Measurements from ENCODE around the gene OCA2.

Gene OCA2

DNA sequence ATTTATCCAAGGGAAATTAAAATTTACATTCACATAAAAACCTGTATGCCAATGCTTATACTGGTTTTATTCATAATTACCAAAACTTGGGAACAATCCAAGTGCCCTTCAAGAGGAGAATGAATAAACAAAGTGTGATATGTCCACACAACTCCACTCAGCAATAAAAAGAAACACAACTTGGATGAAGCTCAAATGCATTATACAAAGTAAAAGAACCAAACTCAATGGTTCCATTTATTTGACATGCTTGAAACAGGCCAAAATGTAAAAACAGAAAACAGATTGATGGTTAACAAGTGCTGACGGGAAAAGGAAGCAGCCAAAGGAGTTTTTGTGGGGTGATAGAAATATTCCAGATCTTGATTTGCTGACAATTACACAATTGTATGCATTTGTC is 23.5 kb downstream of the OCA2 start:
- peak in 1 of 3 experiments; percentile 22 for DNase-seq

- no peak for DNase-seq
These were observed 30.2 kb downstream of the OCA2 start for GRCh38 chr15:28068930-28069329.

DNA sequence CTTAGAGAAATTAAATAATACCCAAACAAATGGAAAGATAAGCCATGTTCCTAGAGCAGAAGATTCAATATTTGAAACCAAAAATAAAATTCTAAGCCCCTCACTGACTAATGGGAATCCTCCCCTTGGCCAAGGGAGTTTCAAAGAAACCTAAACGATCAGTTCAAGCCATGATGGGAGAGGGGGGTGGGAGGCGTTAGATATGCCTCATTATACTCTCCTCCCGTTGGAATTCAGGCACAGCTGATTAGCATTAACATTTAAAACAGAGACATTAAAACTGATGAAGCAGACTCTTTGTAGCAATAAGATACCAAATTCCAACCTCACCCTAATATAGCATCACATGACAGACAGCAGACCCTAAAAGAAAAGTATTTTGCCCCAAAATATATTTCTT is 32.9 kb downstream of the OCA2 start:
- DNase-seq, result no peak

GRCh38 chr15:28060005-28060404 is 39.1 kb downstream of the OCA2 start:
- peak in 2 of 3 experiments; percentile 4 to 21 for DNase-seq

- no peak for DNase-seq
These were observed 41.0 kb downstream of the OCA2 start for GRCh38 chr15:28058082-28058481.

DNA sequence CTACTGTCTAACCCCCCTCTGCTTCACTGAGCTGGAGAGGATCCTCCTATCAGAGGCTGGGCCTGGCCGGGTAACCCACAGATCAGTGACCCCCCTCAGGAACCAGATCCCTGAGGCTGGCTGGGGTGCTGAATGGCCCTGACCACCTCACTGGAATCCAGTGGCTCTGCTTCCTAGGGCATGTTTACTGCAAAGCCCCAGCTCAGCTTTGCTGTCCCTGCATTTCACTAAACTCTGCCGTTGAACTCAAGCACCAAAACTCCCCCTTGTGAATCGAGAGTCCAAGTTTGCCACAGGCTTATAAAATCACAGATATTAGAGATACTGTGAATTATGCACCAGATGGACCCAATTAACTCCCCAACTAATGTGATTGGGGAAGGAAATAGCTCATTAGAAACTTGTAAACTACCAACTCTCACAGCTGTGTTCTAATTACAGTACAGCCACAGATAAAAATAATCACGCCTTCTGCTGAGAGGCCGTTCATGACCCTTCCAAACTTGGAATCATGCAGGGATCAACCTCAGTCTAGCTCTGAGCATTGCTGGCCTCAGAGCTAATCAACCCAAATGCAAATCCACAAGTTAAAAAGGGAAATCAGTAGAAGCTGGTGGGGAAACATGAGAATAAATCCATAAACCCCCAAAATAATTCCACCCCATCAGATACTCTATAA is 47.0 kb downstream of the OCA2 start:
- peak in 1 of 3 experiments; percentile 44 for DNase-seq

DNA sequence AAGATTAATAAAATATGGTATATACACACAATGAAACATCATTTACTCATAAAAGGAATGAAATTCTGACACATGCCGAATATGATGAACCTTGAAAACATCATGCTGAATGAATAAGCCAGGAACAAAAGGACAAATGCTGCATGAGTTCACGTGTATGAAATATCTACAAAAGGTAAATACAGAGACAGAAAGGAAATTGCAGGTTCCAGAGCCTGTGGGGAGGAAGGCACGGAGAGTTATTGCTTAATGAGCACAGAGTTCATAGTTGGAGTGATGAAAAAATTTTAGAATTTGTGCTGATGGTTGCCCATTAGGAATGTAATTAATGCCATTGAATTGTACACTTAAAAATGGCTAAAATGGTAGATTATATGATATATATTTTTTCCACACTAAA is 49.5 kb downstream of the OCA2 start:
- peak in 1 of 3 experiments; percentile 36 for DNase-seq

DNA sequence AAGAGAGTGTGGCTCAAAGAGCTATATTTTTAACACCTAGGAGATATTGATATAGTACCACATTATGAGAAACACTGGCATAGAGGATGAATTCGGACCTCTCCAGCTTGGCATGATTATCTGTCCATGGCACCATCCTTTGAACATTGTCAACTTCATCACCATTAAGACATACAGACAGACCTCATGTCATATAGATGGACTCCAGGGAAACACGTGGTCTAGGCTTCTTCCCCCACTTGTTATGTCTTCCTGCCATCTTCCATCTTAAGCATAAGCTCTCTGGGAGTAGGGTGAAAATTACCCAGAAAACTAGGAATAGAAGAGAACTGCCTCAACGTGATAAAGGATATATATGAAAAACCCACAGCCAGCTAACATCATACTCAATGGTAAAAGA is 51.8 kb downstream of the OCA2 start:
- no peak for DNase-seq

- DNase-seq, result peak in 1 of 3 experiments; percentile 9
These were observed 54.9 kb downstream of the OCA2 start for GRCh38 chr15:28044121-28044672.

DNA sequence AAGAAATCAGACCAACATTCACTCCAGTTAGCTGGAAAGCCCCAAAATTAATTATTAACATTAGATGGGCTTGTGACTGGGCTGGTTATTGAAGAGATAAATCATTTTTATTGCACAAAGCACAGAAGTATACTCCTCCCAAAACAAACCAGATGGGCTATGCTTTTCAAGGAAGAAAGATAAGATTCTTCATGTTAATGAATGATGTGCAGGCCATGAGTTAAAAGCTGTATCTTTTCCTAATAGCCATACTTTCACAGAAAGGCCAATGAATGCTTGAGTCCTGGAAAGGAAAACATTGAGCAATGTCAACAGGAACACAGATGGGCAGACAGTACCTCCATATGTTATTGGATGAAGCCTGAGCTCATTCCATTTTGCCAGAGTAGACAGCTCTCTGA is 55.4 kb downstream of the OCA2 start:
- DNase-seq, result no peak

GRCh38 chr15:28037969-28038590 is 61.0 kb downstream of the OCA2 start:
- no peak for DNase-seq

DNA sequence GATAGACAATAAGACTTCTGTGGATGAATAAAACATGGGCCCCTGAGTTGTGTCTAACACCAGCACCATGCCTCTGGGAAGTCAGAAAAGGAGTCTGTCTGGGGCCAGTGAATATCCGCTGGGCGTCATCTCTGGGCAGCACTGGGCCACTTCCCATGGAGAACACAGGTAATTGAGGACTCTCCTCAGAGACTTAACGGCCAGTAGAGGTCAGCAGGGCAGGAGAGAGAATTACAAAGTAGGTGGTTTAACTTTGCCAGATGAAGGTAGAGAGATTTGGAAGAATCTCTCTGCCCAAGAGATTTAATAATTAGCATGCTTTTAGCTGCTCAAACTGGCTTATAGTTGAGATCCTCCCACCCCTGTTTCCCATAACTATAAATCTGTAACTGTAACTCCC is 65.7 kb downstream of the OCA2 start:
- DNase-seq, result no peak

DNA sequence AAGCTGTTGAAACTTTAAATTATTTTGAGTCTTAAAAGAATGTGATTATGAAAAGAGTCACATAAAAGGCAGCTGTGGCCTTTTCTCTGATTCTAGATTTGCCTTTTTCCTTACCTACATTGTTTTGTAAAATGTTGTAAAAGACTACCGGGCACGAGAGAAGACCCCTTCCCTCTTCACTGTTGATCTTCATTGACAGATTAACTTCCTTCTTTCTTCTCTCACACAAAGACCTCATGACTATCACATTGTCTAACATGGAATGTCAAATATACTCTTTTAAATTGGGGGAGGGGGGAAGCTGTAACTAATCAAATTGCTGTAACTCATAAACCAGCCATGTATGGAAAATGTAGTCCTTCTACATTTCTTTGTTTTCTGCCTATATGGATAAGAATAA is 68.3 kb downstream of the OCA2 start:
- no peak for DNase-seq

DNA sequence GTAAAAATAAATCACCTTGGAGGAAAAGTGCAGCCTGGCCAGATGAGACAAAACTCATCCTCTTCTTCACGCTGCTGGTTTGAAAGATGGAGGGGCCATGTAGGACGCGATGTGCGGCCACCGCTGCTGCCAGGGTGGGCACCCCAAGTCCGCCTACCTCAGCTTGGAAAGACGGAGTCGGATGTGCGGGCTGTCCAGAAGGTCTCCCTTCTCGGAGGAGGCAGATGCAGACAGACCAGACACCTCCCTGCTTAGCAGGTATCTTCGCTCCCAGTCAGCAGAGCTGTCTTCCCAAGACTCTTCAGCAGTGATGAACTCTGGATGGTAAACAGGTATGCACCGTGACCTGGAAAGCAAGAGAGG is 71.4 kb downstream of the OCA2 start:
- DNase-seq, result no peak

DNA sequence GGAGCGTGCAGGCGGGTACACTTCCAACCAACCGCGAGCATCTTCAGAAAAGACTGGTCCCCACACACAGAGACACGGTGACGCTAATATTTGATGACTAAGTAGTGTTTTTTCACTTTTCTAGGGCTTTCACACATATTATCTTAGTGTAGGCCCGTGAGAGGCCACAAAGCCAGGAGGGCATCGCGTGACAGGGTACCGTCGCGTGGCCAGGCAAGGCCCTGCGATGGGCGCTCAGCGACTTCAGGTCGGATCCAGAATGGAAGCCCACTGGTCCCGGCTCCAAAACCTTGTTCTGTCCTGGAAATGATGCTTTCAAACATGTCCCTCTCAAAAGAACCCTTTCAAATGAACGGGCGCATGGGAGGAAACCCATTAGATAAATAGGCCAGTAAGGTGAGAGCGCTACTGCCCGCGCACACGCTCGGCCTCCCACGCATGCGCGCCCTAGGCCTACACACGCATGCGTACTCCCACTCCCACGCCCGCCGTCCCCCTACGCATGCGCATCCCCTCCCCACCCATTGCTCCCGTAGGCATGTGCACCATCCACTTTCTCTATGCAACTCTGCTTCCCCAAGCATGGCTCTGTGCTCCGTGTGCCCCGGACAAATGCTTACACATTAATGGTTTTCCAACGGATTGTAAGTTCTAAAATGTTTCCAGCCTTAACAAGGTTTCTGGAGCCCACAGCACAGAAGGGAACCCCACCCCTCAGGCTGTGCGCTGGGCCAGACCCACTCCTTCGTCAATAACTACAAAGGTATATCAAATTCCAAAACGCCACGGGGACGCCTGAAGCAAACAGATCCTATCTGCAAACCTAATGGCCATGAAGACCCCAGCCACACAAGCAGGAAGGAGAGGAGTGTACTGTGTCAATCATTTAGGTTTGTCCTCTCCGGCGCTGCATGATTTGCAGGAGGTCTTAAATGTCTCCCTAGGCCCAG is 72.1 kb downstream of the OCA2 start:
- DNase-seq, result no peak

- DNase-seq, result no peak
These were observed 72.9 kb downstream of the OCA2 start for GRCh38 chr15:28026221-28026620.

DNA sequence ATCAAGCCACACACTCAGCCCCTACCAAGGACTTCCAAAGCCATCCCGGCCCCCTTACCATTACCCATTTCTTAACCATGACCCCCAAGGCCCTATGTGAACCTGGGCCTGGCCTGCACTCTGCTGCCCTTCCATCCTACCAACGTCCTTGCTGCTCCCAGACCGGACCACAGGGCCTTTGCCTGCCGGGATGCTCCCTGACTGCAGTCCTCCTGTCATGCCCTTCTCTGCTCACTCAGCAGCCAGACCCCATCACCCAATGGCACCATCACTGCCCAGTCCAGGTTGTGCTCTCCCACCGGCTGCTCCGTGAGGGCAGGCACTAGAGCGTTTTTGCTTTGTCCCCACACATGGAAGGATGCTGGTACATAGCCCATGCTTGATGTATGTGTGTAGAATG is 73.7 kb downstream of the OCA2 start:
- DNase-seq, result no peak

- no peak for DNase-seq
These were observed 74.2 kb downstream of the OCA2 start for GRCh38 chr15:28024889-28025250.

DNA sequence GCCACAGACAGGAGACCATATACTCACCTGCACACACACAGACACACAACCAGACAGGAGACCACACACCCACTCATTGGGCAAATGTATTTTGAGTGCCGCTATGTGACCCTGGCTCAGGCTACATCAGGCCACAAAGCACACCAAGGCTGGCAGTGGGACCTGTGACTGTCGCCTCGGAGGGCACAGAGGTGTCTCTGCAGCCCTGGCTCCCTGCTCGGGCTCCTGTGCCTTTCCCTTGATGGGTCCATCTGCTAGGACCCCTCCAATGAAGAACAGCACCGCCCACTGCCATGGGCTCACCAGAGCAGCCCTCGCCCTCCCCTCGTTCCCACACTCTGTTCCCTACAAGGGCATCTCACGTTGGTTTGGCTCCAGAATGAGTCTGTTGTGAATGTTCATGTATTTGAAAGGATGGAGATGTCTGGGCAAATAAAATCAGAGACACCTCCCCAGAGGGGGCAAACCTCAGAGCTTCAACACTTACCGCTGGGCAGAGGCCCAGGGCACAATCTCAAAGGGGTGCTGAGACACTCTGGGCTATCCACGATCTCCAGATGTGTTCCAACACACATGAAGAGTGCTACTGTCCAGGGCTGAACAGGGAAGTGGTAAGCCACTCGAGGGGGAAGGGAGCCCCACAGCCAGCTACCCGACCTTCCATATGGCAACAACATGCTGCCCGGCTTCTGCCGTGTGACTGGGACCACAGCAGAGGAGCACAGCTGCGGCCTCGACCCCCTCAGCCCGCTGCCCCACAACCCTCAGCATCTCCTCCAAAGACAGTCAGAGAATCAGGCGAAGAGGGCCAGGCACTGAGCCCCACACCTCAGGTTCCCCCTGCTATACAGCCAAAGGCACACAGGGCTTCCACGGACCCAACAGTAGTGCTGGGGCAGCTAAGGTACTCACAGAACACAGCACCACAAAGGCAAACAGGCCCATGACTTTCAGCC is 74.9 kb downstream of the OCA2 start:
- DNase-seq, result no peak

- no peak for DNase-seq
These were observed 75.7 kb downstream of the OCA2 start for GRCh38 chr15:28023422-28023821.

GRCh38 chr15:28022961-28023360 is 76.2 kb downstream of the OCA2 start:
- no peak for DNase-seq

- no peak for DNase-seq
These were observed 76.9 kb downstream of the OCA2 start for GRCh38 chr15:28022181-28022580.

All from NCI-H1417 (cell line).